Mesendoderm (in vitro differentiated cells): ENCODE data around the gene KRTAP2-2.
"Not testable (repeated sequence)": the region's sequence is repeated elsewhere in the genome, so short reads cannot be mapped to it uniquely, and the experiment has no call there.

Experiments
- DNase-seq: peaks from one replicate; pipeline ENCODE4 v3.0.0; 2013
- H2AK5ac ChIP-seq: 2 replicates; pipeline ENCODE4 v1.6.1; 2013; ENCODE audit warnings: low read length, inconsistent platforms
- H2BK120ac ChIP-seq: 2 replicates; pipeline ENCODE4 v1.6.1; 2013; ENCODE audit warnings: low read depth, mild to moderate bottlenecking, low read length, moderate library complexity, mixed read lengths
- H2BK15ac ChIP-seq: replicated peaks from 2 replicates; pipeline ENCODE4 v1.6.1; 2013; ENCODE audit warnings: low read depth, mild to moderate bottlenecking, moderate library complexity
- H2BK5ac ChIP-seq: 2 replicates; pipeline ENCODE4 v1.6.1; 2013; ENCODE audit warnings: low read length, inconsistent platforms
- H3K18ac ChIP-seq: 2 replicates; pipeline ENCODE4 v1.6.1; 2013; ENCODE audit warnings: mild to moderate bottlenecking, low read length, mixed read lengths
- H3K23ac ChIP-seq: one replicate; pipeline ENCODE4 v1.6.1; 2013; ENCODE audit warnings: low read length
- H3K27ac ChIP-seq: 2 replicates; pipeline ENCODE4 v1.5.1; 2013; ENCODE audit warnings: low read depth, mild to moderate bottlenecking, inconsistent platforms, low read length, moderate library complexity
- H3K27me3 ChIP-seq: 2 replicates; pipeline ENCODE4 v1.6.1; 2013; ENCODE audit warnings: low read length, control low read depth, mild to moderate bottlenecking, inconsistent platforms; ENCODE audit not compliant: insufficient read depth, poor library complexity
- H3K36me3 ChIP-seq: 2 replicates; pipeline ENCODE4 v1.6.1; 2013; ENCODE audit warnings: low read length, inconsistent platforms; ENCODE audit not compliant: control insufficient read depth, insufficient read depth
- H3K4ac ChIP-seq: one replicate; pipeline ENCODE4 v1.6.1; 2013; ENCODE audit warnings: low read depth, mild to moderate bottlenecking, low read length, moderate library complexity
- H3K4me1 ChIP-seq: 2 replicates; pipeline ENCODE4 v1.6.1; 2013; ENCODE audit warnings: low read depth, low read length, inconsistent platforms; ENCODE audit not compliant: control insufficient read depth
- H3K4me2 ChIP-seq: 2 replicates; pipeline ENCODE4 v1.6.1; 2013; ENCODE audit warnings: low read length
- H3K4me3 ChIP-seq: 2 replicates; pipeline ENCODE4 v1.5.1; 2013; ENCODE audit warnings: mild to moderate bottlenecking, low read length
- H3K56ac ChIP-seq: one replicate; pipeline ENCODE4 v1.6.1; 2013; ENCODE audit warnings: low read length
- H3K79me1 ChIP-seq: 2 replicates; pipeline ENCODE4 v1.6.1; 2013; ENCODE audit warnings: low read length, inconsistent platforms
- H3K79me2 ChIP-seq: 2 replicates; pipeline ENCODE4 v1.6.1; 2013; ENCODE audit warnings: mild to moderate bottlenecking, low read length; ENCODE audit not compliant: control insufficient read depth, insufficient read depth
- H3K9ac ChIP-seq: 2 replicates; pipeline ENCODE4 v1.6.1; 2013; ENCODE audit warnings: low read length, inconsistent platforms
- H4K5ac ChIP-seq: one replicate; pipeline ENCODE4 v1.6.1; 2013; ENCODE audit warnings: low read length
- H4K8ac ChIP-seq: one replicate; pipeline ENCODE4 v1.6.1; 2013; ENCODE audit warnings: low read depth, mild to moderate bottlenecking, control low read depth, low read length, moderate library complexity
- WGBS: extraction: QIAGEN DNeasy Blood & Tissue Kit; methylation state at CpG from one replicate; pipeline ENCODE4 v1.1.7; 2013; ENCODE audit warnings: low lambda C conversion rate, missing lambda C conversion rate; ENCODE audit not compliant: insufficient coverage; ENCODE audit errors: extremely low coverage; 5-methylcytosine and 5-hydroxymethylcytosine counted together

The KRTAP2-2 gene

GRCh38 chr17:41083427-41083826, 28.4 kb upstream of the KRTAP2-2 start:
- no CpG with 5 or more reads among the region's 2 CpGs for WGBS

GRCh38 chr17:41082626-41083025, 27.6 kb upstream of the KRTAP2-2 start:
- Histone ChIP-seq H4K8ac (no peak overlapping the region), H3K4me3 (no peak overlapping the region), H3K23ac (no peak overlapping the region), H3K56ac (no peak overlapping the region), H3K27me3 (no peaks in the 10 kb centered on the region), H3K18ac (no peak overlapping the region), H3K36me3 (no peaks in the 10 kb centered on the region), H2AK5ac (no peak overlapping the region), H3K9ac (no peak overlapping the region), H3K79me2 (no peaks in the 10 kb centered on the region), H3K4me1 (no peaks in the 10 kb centered on the region), H3K79me1 (no peaks in the 10 kb centered on the region), H2BK5ac (no peak overlapping the region), H2BK15ac (no peak overlapping the region), H3K4ac (no peak overlapping the region), H3K27ac (no peak overlapping the region), H4K5ac (no peak overlapping the region), H3K4me2 (no peak overlapping the region), H2BK120ac (no peak overlapping the region)
- DNase-seq: no peak
- no CpG with 5 or more reads among the region's 4 CpGs for WGBS

More at GRCh38 chr17:41083427-41083826, 28.4 kb upstream of the KRTAP2-2 start:
- not testable (repeated sequence) for H3K4me3 ChIP-seq, H3K56ac ChIP-seq, H3K79me1 ChIP-seq, H2BK15ac ChIP-seq, H3K27ac ChIP-seq, H4K5ac ChIP-seq, DNase-seq, H3K27me3 ChIP-seq, H3K4me1 ChIP-seq, H2BK120ac ChIP-seq, H3K79me2 ChIP-seq, H3K4ac ChIP-seq, H4K8ac ChIP-seq, H3K9ac ChIP-seq, H2BK5ac ChIP-seq, H2AK5ac ChIP-seq, H3K23ac ChIP-seq, H3K36me3 ChIP-seq, H3K18ac ChIP-seq, H3K4me2 ChIP-seq

- Histone ChIP-seq H3K27me3 (no peaks in the 10 kb centered on the region), H3K23ac (no peak overlapping the region), H2BK5ac (no peak overlapping the region), H3K56ac (no peak overlapping the region), H3K36me3 (no peaks in the 10 kb centered on the region), H3K27ac (no peak overlapping the region), H3K4me1 (no peaks in the 10 kb centered on the region), H2BK15ac (no peak overlapping the region), H3K18ac (no peak overlapping the region), H3K79me2 (no peaks in the 10 kb centered on the region), H2AK5ac (no peak overlapping the region), H2BK120ac (no peak overlapping the region), H3K4me3 (no peak overlapping the region), H3K4me2 (no peak overlapping the region), H3K4ac (no peak overlapping the region), H3K9ac (no peak overlapping the region), H4K8ac (no peak overlapping the region), H4K5ac (no peak overlapping the region), H3K79me1 (no peaks in the 10 kb centered on the region)
- DNase-seq: no peak
Measured at GRCh38 chr17:41076788-41077187, 21.8 kb upstream of the KRTAP2-2 start.

DNA sequence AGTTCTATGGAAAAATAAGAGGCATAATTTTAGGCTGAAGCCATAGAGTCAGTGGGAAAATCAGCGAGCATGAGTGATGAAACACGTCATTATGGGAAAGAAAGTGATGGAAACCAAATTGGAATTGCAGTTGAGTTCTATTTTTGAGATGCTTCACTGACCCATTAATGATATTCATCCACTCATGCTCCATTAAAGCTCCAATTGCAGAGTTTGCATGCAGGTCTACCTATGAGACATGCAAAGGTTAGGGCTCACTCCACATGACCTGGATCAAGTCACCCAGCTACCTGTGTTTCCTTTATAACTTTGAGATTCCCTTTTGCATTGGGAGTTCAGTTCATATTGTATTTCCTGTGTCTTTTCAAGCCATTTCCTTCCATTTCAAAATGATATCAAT, 18.6 kb upstream of the KRTAP2-2 start:
- Histone ChIP-seq H2AK5ac (no peak overlapping the region), H3K79me1 (no peaks in the 10 kb centered on the region), H3K27me3 (no peaks in the 10 kb centered on the region), H4K5ac (no peak overlapping the region), H3K4ac (no peak overlapping the region), H2BK15ac (no peak overlapping the region), H3K18ac (no peak overlapping the region), H3K9ac (no peak overlapping the region), H2BK5ac (no peak overlapping the region), H2BK120ac (no peak overlapping the region), H3K4me2 (no peak overlapping the region), H3K56ac (no peak overlapping the region), H4K8ac (no peak overlapping the region), H3K23ac (no peak overlapping the region), H3K4me1 (no peaks in the 10 kb centered on the region), H3K27ac (no peak overlapping the region), H3K4me3 (no peak overlapping the region), H3K79me2 (no peaks in the 10 kb centered on the region), H3K36me3 (no peaks in the 10 kb centered on the region)
- DNase-seq: no peak
- WGBS: no CpG with 5 or more reads among the region's 2 CpGs

DNA sequence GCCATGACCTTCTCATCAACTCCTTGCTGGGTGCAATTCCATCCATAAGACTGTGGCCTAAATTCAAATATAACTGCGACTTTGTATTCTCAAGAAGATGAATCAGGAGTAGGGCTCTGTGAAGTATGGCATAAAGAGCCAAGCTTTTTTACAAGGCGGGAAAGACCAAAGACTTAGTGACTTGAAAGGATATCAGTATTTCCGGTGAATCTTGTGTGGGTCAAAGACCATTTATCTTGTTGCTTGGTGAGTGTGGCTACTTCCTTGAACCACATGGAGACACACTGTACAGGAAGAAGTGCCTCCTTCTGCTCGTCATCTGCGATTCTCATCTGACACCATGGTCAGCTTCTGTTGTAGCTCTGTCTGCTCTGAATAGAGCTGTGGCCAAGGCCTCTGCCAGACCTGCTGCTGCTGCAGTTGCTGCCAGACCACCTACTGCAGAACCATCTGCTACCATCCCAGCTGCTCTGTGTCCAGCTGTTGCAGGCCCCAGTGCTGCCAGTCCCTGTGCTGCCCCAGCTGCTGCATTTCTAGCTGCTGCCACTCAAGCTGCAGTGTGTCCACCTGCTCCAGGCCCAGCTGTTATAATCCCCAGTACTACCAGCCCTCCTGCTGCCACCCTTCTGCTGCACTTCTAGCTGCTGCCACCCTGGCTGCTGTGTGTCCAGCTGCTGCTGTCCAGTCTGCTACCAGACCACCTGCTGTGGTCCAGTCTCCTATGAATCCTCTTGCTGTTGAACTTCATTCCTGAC, 16.8 kb upstream of the KRTAP2-2 start:
- no CpG with 5 or more reads among the region's 5 CpGs for WGBS
- no peak overlapping the region for H3K23ac ChIP-seq
- H2BK120ac ChIP-seq: no peak overlapping the region
- no peaks in the 10 kb centered on the region for H3K79me2 ChIP-seq
- H2AK5ac ChIP-seq: no peak overlapping the region
- H3K9ac ChIP-seq: no peak overlapping the region
- no peak overlapping the region for H3K4me3 ChIP-seq
- no peak overlapping the region for H3K4ac ChIP-seq
- H4K8ac ChIP-seq: no peak overlapping the region
- H3K27ac ChIP-seq: no peak overlapping the region
- no peak overlapping the region for H3K56ac ChIP-seq
- H3K4me2 ChIP-seq: no peak overlapping the region
- H3K27me3 ChIP-seq: no peaks in the 10 kb centered on the region
- no peak overlapping the region for H4K5ac ChIP-seq
- H2BK5ac ChIP-seq: no peak overlapping the region
- H3K4me1 ChIP-seq: no peaks in the 10 kb centered on the region
- H2BK15ac ChIP-seq: no peak overlapping the region
- no peak overlapping the region for H3K18ac ChIP-seq
- H3K79me1 ChIP-seq: no peaks in the 10 kb centered on the region
- no peaks in the 10 kb centered on the region for H3K36me3 ChIP-seq
- no peak for DNase-seq

- Histone ChIP-seq H3K56ac (no peak overlapping the region), H3K23ac (no peak overlapping the region), H4K5ac (no peak overlapping the region), H3K9ac (no peak overlapping the region), H3K27ac (no peak overlapping the region), H3K4me3 (no peak overlapping the region), H4K8ac (no peak overlapping the region), H2BK5ac (no peak overlapping the region), H3K4ac (no peak overlapping the region), H3K4me2 (no peak overlapping the region), H3K36me3 (no peaks in the 10 kb centered on the region), H2AK5ac (no peak overlapping the region), H3K27me3 (no peaks in the 10 kb centered on the region), H3K18ac (no peak overlapping the region), H3K4me1 (no peaks in the 10 kb centered on the region), H3K79me2 (no peaks in the 10 kb centered on the region), H2BK120ac (no peak overlapping the region), H2BK15ac (no peak overlapping the region), H3K79me1 (no peaks in the 10 kb centered on the region)
- no peak for DNase-seq
- WGBS: no CpG with 5 or more reads among the region's 3 CpGs
Measured at GRCh38 chr17:41069031-41069430, 14.0 kb upstream of the KRTAP2-2 start.
